ENCODE measurements around the gene ARL17A.
"Not testable (repeated sequence)": the region's sequence is repeated elsewhere in the genome, so short reads cannot be mapped to it uniquely, and the experiment has no call there.

Gene ARL17A

DNA sequence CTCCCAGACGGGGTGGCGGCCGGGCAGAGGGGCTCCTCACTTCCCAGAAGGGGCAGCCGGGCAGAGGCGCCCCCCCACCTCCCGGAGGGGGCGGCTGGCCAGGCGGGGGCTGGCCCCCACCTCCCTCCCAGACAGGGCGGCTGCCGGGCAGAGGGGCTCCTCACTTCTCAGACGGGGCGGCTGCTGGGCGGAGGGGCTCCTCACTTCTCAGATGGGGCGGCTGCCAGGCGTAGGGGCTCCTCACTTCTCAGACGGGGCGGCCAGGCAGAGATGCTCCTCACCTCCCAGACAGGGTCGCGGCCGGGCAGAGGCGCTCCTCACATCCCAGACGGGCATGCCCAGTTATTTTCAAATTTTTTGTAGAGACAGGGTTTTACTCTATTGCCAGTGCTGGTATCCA, 44.8 kb downstream of the ARL17A start:
- FAIRE-seq, result not testable (repeated sequence)

GRCh38 chr17:46512168-46512567, 67.3 kb downstream of the ARL17A start, which contains the start of gene LRRC37A2:
TSS of gene LRRC37A2 (plus strand) at chr17:46512468. CDS start at chr17:46512713, 245 bp downstream.
- not testable (repeated sequence) for FAIRE-seq

DNA sequence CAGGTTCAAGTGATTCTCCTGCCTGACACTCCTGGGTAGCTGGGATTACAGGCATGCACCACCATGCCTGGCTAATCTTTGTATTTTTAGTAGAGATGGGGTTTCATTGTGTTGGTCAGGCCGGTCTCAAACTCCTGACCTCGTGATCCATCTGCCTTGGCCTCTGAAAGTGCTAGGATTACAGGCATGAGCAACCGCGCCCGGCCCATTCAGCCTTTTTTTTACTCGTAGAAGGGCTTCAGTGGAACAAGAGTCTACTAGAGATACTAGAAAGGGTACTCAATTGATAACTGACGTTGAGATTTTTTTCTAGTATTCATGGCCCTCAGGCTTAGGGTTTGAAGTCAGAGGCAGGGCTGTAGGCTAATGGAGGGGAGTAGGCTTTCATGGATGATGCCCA, 73.6 kb downstream of the ARL17A start:
- not testable (repeated sequence) for FAIRE-seq

DNA sequence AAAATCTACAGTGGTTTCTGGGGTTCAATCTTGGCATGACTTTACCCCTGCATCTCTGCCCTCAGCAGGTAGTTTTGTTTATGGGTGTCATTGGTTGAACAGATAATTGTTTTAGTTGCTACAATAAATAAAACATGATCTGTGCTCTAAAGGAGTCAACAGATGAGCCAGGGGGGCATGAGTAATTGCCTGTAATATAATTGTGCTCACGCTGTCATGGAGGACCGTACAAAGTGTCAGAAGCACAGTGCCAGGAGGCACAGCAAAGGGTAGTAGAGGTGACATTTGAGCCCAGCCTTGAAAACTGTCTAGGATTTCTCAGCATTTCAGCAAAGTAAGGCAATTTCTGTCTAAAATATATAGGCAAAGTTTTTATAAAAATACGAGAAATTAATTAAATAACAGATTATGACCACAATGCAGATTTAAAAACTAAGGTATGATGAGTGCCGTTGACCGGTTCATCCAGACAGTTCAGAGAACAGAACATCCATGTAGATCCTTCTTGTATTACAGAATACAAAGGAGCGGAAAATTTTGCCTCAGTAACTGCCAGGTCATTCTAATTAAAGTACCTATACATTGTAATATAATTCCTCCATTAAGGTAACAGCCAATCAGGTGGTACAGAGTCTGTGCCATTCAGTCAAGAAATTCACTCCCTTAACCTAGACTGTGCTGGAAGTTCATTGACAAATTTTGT, 79.9 kb downstream of the ARL17A start:
- not testable (repeated sequence) for FAIRE-seq

DNA sequence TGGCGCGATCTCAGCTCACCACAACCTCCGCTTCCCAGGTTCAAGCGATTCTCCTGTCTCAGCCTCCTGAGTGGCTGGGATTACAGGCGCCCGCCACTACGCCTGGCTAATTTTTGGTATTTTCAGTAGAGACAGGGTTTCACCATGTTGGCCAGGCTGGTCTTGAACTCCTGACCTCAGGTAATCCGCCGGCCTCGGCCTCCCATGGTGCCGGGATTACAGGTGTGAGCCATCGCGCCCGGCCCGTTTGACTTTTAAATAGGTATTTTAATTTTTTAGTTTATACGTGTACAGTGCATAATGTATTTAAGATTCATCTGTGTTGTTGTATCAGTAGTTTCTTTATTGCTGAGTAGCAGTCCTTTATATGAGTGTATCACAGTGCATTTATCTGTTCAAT, 87.5 kb downstream of the ARL17A start:
- FAIRE-seq, result not testable (repeated sequence)

GRCh38 chr17:46481310-46481709, 98.2 kb downstream of the ARL17A start:
- FAIRE-seq, result peak; percentile 60

- not testable (repeated sequence) for FAIRE-seq
Observed at GRCh38 chr17:46478823-46479222, 100.7 kb downstream of the ARL17A start.

DNA sequence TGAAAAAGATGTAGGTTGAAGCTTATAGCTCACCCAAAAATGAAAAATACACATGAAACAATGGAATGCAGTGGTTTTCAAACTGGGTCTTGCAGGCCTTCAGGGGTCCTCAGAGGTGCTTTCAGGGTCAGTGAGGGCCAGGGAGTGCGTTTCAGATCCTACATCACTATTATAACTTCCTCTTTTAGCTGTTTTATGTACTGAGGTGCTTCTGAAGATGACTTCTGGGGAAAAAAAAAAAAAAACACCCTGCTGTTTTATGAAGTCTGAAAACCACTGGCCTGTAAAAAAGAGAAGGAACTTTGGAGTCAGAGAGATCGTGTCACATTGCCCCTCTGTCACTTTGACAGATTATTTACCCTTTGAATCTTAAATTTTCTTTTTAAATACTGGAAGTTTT, 103.9 kb downstream of the ARL17A start:
- not testable (repeated sequence) for FAIRE-seq

DNA sequence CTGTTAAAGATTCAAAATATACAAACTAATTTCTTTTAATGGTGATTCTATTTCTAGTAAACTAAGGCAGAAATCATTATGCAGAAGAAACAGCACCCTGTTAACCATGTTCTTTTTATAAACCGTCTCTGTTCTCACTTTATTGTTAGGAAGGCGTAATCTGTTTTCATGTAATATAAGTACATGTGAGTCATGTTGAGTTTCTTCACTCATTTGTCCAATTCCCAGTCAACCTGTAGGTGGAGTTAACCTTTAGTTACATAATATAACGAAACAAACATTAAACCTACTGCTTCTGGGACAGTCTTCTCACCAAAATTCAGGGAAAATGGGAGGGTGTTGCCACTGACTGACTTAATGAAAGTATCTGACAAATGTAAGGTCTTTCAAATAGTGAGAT, 105.0 kb downstream of the ARL17A start:
- FAIRE-seq, result not testable (repeated sequence)

- FAIRE-seq, result not testable (repeated sequence)
Observed at GRCh38 chr17:46467618-46468017, 111.9 kb downstream of the ARL17A start.
